Esophagus muscularis mucosa (tissue), 4 donors: ENCODE results near the gene CELF4. TPM values are rescaled to one million over a fixed set of nuclear protein-coding genes. Genes with fewer than 3 reads are reported as not detected.

Source experiments
- DNase-seq: peaks from one replicate; pipeline ENCODE4 v3.0.0-alpha.2; 2017; ENCODE audit errors: extremely low spot score
- H3K27ac ChIP-seq, 4 donors: fragments of 200-600 bp; sonication (generic); replicated peaks in 1 of 4; 1 replicate in 3 of 4; 2 replicates in 1 of 4; pipeline ENCODE4 v1.5.1; 2016 to 2019; ENCODE audit warnings: mild to moderate bottlenecking in 1 of 4
- H3K27me3 ChIP-seq, 4 donors: fragments of 200-600 bp; sonication (generic); one replicate each; pipeline versions ENCODE4 v1.5.1 to v1.6.0; 2016 to 2019
- H3K36me3 ChIP-seq, 4 donors: fragments of 200-600 bp; sonication (generic); one replicate each; pipeline ENCODE4 v1.5.1; 2016 to 2019
- H3K4me1 ChIP-seq, 4 donors: fragments of 200-600 bp; sonication (generic); one replicate each; pipeline ENCODE4 v1.5.1; 2016 to 2019
- H3K4me3 ChIP-seq, 4 donors: fragments of 200-600 bp; sonication (generic); 1 replicate in 2 of 4; 2 replicates in 2 of 4; pipeline ENCODE4 v1.5.1; 2016 to 2019; ENCODE audit warnings: mild to moderate bottlenecking in 4 of 4, moderate library complexity in 1 of 4
- H3K9me3 ChIP-seq, 4 donors: fragments of 200-600 bp; sonication (generic); 1 replicate in 3 of 4; 2 replicates in 1 of 4; pipeline ENCODE4 v1.5.1; 2016 to 2019
- EP300 ChIP-seq: sonication (generic); formaldehyde crosslinking; IDR thresholded peaks from one replicate; pipeline ENCODE4 v1.6.1; 2017; ENCODE audit warnings: antibody characterized with exemption
- POLR2A ChIP-seq: fragments of 450-650 bp; IDR thresholded peaks from one replicate; pipeline ENCODE4 v1.6.1; 2017; ENCODE audit warnings: antibody characterized with exemption, moderate library complexity, mild to moderate bottlenecking, low read depth
- POLR2AphosphoS5 ChIP-seq, 2 donors: sonication (generic); formaldehyde crosslinking; IDR thresholded peaks; one replicate each; pipeline ENCODE4 v1.6.1; 2017; ENCODE audit warnings: antibody characterized with exemption in 2 of 2
- WGBS: methylation state at CpG from one replicate; pipeline ENCODE4 v1.1.5; 2018; 5-methylcytosine and 5-hydroxymethylcytosine counted together
- intact Hi-C: fragments of 100-400 bp; cut with DNase I; formaldehyde crosslinking; loops from one replicate; pipeline ENCODE4 v1.15.1; 2023
- total RNA-seq, 4 donors: library from RNA; depleted of rRNA; stranded (reverse); fragments of >200 nt; gene quantifications; one replicate each; pipeline versions ENCODE4 v1.1.0 to v1.2.1, GENCODE V29; 2016
- TF ChIP-seq, protein P1 (sequence below), 3 experiments: fragments of 200-600 bp in 2 of 3; fragments of 450-650 bp in 1 of 3; sonication (generic) in 2 of 3; IDR thresholded peaks; one replicate each; pipeline ENCODE4 v1.5.1; 2017 to 2019; ENCODE audit warnings: antibody characterized with exemption in 3 of 3, mild to moderate bottlenecking in 2 of 3, moderate library complexity in 1 of 3

CELF4 gene
- total RNA-seq, 4 donors from 2014 or later, result 0.86 to 1.8 (median 1.7) TPM

DNA sequence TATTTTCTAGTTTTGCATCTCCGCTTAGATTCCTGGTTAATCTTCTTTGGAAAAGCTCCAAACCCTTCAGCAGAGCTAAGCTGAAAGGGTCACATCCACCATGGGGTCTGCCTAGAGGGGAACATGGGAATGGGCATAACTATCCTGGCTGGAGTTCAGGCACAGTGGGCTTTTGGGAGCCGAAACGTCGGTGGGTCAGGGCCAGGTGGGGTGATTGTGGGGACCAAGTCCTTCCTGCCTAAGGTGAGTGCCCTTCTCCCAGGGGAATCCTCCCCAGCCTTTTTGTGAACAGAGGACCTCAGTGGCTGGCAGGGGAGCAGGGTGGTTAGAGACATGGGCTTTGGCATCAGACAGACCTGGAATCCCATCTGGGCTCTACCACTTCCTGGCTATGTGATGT, 60.3 kb downstream of the CELF4 start:
- Histone ChIP-seq H3K27me3 (peaks cover 0 to 2% (median 0%) of the 10 kb centered on the region in 4 donors), H3K4me3 (no peak overlapping the region), H3K27ac (no peak overlapping the region), H3K36me3 (no peaks in the 10 kb centered on the region), H3K4me1 (peaks cover 0 to 7% (median 0%) of the 10 kb centered on the region in 4 donors), H3K9me3 (peaks cover 0 to 10% (median 9%) of the 10 kb centered on the region in 4 donors)
- no peak for DNase-seq
- TF ChIP-seq, protein P1, sequence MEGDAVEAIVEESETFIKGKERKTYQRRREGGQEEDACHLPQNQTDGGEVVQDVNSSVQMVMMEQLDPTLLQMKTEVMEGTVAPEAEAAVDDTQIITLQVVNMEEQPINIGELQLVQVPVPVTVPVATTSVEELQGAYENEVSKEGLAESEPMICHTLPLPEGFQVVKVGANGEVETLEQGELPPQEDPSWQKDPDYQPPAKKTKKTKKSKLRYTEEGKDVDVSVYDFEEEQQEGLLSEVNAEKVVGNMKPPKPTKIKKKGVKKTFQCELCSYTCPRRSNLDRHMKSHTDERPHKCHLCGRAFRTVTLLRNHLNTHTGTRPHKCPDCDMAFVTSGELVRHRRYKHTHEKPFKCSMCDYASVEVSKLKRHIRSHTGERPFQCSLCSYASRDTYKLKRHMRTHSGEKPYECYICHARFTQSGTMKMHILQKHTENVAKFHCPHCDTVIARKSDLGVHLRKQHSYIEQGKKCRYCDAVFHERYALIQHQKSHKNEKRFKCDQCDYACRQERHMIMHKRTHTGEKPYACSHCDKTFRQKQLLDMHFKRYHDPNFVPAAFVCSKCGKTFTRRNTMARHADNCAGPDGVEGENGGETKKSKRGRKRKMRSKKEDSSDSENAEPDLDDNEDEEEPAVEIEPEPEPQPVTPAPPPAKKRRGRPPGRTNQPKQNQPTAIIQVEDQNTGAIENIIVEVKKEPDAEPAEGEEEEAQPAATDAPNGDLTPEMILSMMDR (IDR thresholded peaks at IDR 0.05), result no peak
- no peak for TF ChIP-seq POLR2A
- TF ChIP-seq POLR2AphosphoS5 (IDR thresholded peaks at IDR 0.05), result no peak
- no peak for TF ChIP-seq EP300
- WGBS, result 87% methylated on average over 4 of the region's 4 CpGs
- intact Hi-C loops, result no loop called here

DNA sequence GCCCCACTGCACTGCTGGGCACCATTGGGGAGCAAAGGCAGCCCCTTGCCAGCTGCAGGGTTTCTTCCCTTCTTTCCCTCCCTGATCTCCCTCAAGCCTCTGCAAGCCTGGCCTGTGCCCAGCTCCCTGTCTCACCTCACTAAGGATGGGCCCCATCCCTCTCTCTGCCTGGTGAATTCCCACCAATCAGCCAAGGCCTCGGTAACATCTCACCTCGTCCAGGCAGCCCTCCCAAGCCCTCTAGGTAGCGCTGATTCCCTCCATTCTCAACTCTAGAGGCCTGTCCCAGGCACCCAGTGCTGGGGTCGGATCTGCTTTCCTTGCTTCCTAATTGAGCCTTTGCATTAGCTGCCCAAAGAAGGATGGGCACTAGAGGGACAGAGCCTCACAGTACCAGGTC, 63.0 kb downstream of the CELF4 start:
- Histone ChIP-seq H3K27ac (no peak overlapping the region), H3K27me3 (no peaks in the 10 kb centered on the region), H3K36me3 (no peaks in the 10 kb centered on the region), H3K4me1 (peaks cover 0 to 7% (median 0%) of the 10 kb centered on the region in 4 donors), H3K9me3 (no peaks in the 10 kb centered on the region), H3K4me3 (no peak overlapping the region)
- 79% methylated on average over 4 of the region's 4 CpGs for WGBS
- intact Hi-C loops, result no loop called here
- TF ChIP-seq POLR2A (no peak), POLR2AphosphoS5 (IDR thresholded peaks at IDR 0.05) (no peak)
- no peak for DNase-seq

- no peak for DNase-seq
- peaks cover 0 to 7% (median 0%) of the 10 kb centered on the region in 4 donors for H3K4me1 ChIP-seq
- TF ChIP-seq POLR2A (no peak), POLR2AphosphoS5 (IDR thresholded peaks at IDR 0.05) (no peak)
- no peak overlapping the region for H3K27ac ChIP-seq
- no peak overlapping the region for H3K4me3 ChIP-seq
- H3K9me3 ChIP-seq, result no peaks in the 10 kb centered on the region
- WGBS, result 64% methylated on average over 14 of the region's 14 CpGs
- intact Hi-C loops, result no loop called here
- H3K36me3 ChIP-seq, result no peaks in the 10 kb centered on the region
- H3K27me3 ChIP-seq, result no peaks in the 10 kb centered on the region
Observed at GRCh38 chr18:37502036-37502435, 63.6 kb downstream of the CELF4 start.

DNA sequence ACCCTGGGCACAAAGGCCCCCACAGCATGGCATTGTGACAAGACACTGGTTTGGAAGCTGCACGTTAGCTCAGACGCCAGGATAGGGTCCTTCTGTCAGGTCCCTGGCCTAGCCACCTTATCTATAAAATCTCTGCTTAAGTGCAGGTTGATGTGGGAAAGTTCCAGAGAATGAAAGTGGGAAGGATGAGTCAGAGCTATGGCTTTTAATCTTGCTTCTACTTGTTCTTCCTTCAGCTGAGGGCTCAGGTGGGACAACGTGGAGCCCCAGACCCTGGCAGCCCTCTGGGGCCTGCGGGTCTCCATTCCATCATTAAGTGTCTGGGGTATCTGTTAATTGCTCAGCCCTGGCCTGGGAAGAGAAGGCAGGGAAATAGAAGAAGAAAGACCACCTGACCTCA, 64.5 kb downstream of the CELF4 start:
- Histone ChIP-seq H3K27me3 (no peaks in the 10 kb centered on the region), H3K4me1 (peaks cover 0 to 7% (median 0%) of the 10 kb centered on the region in 4 donors), H3K4me3 (no peak overlapping the region), H3K36me3 (no peaks in the 10 kb centered on the region), H3K9me3 (no peaks in the 10 kb centered on the region), H3K27ac (no peak overlapping the region)
- 91% methylated on average over 4 of the region's 4 CpGs for WGBS
- DNase-seq, result no peak
- TF ChIP-seq, protein P1 (IDR thresholded peaks at IDR 0.05), result no peak
- TF ChIP-seq EP300, result no peak
- no peak for TF ChIP-seq POLR2A
- no peak for TF ChIP-seq POLR2AphosphoS5 (IDR thresholded peaks at IDR 0.05)
- intact Hi-C loops, result no loop called here

DNA sequence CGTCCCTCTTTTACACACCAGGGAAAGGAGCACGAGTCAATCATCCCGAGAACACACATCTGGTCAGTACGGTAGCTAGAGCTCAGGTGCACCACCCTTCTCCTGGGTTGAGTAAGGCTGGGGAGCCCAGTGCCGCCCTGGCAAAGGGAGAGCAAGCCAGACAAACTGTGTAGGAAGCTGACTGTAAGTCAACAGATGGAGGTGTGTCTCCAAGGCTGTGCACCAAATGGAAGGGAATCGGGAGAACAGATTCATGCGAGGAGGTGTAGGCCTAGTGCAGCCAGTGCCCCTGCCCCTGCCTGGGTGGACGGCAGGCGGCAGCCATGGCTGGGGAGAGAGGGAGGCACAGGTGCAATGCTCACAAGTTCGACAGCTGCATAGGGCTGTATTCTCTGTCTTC, 65.7 kb downstream of the CELF4 start:
- intact Hi-C loops, result no loop called here
- 83% methylated on average over 10 of the region's 10 CpGs for WGBS
- TF ChIP-seq POLR2AphosphoS5 (IDR thresholded peaks at IDR 0.05) (no peak), EP300 (no peak)

DNA sequence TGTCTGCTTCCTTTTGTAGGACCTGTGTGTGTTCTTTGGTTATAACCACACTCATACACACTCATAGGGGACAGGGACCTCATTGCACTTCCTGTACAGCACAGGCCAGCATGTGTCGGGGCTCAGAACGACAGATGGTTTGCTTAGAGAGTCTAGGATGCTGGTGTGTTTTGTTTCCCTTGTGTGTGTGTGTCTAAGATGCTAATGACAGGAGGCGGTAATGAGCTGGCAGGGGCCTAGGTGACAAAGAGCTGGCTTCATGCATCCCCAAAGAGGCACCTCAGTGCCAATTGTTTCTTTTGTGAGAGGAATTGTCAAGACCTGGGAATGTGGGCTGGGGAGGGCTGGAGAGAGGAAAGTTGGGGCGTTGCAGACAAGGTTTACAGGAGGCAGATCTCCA, 66.6 kb downstream of the CELF4 start:
- intact Hi-C loops, result no loop called here
- 67% methylated on average over 4 of the region's 4 CpGs for WGBS

More for the DNA sequence above, 65.7 kb downstream of the CELF4 start:
- Histone ChIP-seq H3K27me3 (no peaks in the 10 kb centered on the region), H3K9me3 (no peaks in the 10 kb centered on the region), H3K27ac (no peak overlapping the region), H3K4me1 (peaks cover 0 to 7% (median 0%) of the 10 kb centered on the region in 4 donors), H3K4me3 (no peak overlapping the region), H3K36me3 (no peaks in the 10 kb centered on the region)
- no peak for DNase-seq

More for the DNA sequence above, 66.6 kb downstream of the CELF4 start:
- Histone ChIP-seq H3K36me3 (no peaks in the 10 kb centered on the region), H3K4me3 (no peak overlapping the region), H3K27ac (no peak overlapping the region), H3K9me3 (no peaks in the 10 kb centered on the region), H3K4me1 (peaks cover 0 to 7% (median 0%) of the 10 kb centered on the region in 4 donors), H3K27me3 (peaks cover 0 to 4% (median 0%) of the 10 kb centered on the region in 4 donors)
- no peak for DNase-seq
- TF ChIP-seq POLR2AphosphoS5 (IDR thresholded peaks at IDR 0.05), result no peak
- no peak for TF ChIP-seq POLR2A
- no peak for TF ChIP-seq EP300
- TF ChIP-seq, protein P1 (IDR thresholded peaks at IDR 0.05), result no peak
